ENCODE data around the gene SPSB2. TPM values are rescaled to one million over a fixed set of nuclear protein-coding genes. Genes with fewer than 3 reads are reported as not detected.
"Not testable (repeated sequence)": the region's sequence is repeated elsewhere in the genome, so short reads cannot be mapped to it uniquely, and the experiment has no call there.

Gene SPSB2
- total and polyA plus RNA-seq, 5 donors, result 2.5 to 4.6 (median 4.0) TPM

GRCh38 chr12:6869049-6870021 is 3.8 kb downstream of the SPSB2 start:
- intact Hi-C loops (cut with DNase I), result loop anchor here in 1 of 4 donors (2.0 kb wide), 1 partner anchor 69 kb away; no protein-coding TSS in a partner anchor
- peak overlapping the region; percentile 25 for H3K27ac ChIP-seq (ENCODE audit: low read length)
- ATAC-seq (no peak), DNase-seq (peak; percentile 67 to 89 (median 83))
- no peak overlapping the region for H3K4me3 ChIP-seq (ENCODE audit: low read length)
- no peaks in the 10 kb centered on the region for H3K27me3 ChIP-seq (ENCODE audit: control insufficient read depth, insufficient read depth)
- H3K4me1 ChIP-seq (ENCODE audit: control insufficient read depth, insufficient read depth, low read length), result peaks cover 2% of the 10 kb centered on the region
- no peaks in the 10 kb centered on the region for H3K9me3 ChIP-seq (ENCODE audit: control insufficient read depth, low read length)
- WGBS, result 29% methylated on average over 12 of the region's 12 CpGs

DNA sequence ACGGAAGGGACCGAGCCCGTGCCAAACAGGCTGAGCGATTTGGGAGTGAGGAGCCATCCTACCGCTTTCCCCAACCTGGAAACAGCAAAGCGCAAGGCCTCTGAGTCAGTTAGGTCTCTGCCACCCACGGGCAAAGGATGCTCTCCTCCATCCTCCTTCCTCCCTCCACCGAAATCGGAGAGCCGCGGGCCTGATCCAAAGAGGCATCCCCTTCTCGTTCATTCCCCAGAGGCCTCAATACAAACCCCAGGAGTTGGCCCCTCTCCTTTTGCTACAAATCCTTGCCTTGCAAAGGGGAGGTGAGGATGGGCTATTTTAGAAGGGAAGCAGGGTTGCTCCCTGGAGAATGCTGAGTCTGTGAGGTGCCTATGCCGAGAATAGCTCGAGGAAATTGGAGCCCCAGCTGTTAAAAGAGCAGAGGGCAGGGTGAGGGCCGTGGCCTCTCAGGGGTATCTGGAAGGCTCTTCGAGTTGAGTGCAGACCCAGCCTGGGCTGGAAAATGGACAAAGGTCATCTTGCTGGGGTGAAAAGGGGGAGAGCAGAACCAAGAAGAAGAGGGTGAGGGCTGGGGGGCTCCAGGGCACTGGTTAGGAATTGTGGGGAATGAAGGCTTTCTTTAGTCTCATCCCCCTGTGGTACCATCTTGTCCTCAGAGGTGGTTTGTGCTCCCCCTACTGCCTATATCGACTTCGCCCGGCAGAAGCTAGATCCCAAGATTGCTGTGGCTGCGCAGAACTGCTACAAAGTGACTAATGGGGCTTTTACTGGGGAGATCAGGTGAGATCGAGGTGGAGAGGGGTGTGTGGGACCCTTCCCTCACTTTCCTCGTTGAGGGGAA is 4.7 kb downstream of the SPSB2 start:
- WGBS, result 9% methylated on average over 22 of the region's 22 CpGs
- peak overlapping the region; percentile 94 for H3K27ac ChIP-seq (ENCODE audit: low read length)
- no peaks in the 10 kb centered on the region for H3K27me3 ChIP-seq (ENCODE audit: control insufficient read depth, insufficient read depth)
- peak overlapping the region; percentile 60 for H3K4me3 ChIP-seq (ENCODE audit: low read length)
- H3K9me3 ChIP-seq (ENCODE audit: control insufficient read depth, low read length), result no peaks in the 10 kb centered on the region
- intact Hi-C loops (cut with DNase I), result loop anchor here in 1 of 4 donors (2.0 kb wide), 1 partner anchor 70 kb away; no protein-coding TSS in a partner anchor
- DNase-seq (peak in 1 of 3 donors; percentile 42), ATAC-seq (no peak)
- H3K4me1 ChIP-seq (ENCODE audit: control insufficient read depth, insufficient read depth, low read length), result peaks cover 2% of the 10 kb centered on the region

GRCh38 chr12:6867413-6868210 is 5.5 kb downstream of the SPSB2 start, which contains the start of gene TPI1:
TPI1 (plus strand) TSS chr12:6867531; CDS start chr12:6867567, 36 bp downstream.
- DNase-seq (peak; percentile 88 to 95 (median 94)), ATAC-seq (peak; percentile 84 to 86)
- intact Hi-C loops (cut with DNase I), result loop anchor here in 1 of 4 donors (2.0 kb wide), 1 partner anchor 71 kb away; no protein-coding TSS in a partner anchor
- H3K9me3 ChIP-seq (ENCODE audit: control insufficient read depth, low read length), result no peaks in the 10 kb centered on the region
- no peaks in the 10 kb centered on the region for H3K27me3 ChIP-seq (ENCODE audit: control insufficient read depth, insufficient read depth)
- under 1% methylated on average over 86 of the region's 86 CpGs for WGBS
- H3K4me1 ChIP-seq (ENCODE audit: control insufficient read depth, insufficient read depth, low read length), result peaks cover 2% of the 10 kb centered on the region
- peak within 1 kb of the TSS; percentile 94 for H3K27ac ChIP-seq (ENCODE audit: low read length)
- peak within 1 kb of the TSS; percentile 60 for H3K4me3 ChIP-seq (ENCODE audit: low read length)

DNA sequence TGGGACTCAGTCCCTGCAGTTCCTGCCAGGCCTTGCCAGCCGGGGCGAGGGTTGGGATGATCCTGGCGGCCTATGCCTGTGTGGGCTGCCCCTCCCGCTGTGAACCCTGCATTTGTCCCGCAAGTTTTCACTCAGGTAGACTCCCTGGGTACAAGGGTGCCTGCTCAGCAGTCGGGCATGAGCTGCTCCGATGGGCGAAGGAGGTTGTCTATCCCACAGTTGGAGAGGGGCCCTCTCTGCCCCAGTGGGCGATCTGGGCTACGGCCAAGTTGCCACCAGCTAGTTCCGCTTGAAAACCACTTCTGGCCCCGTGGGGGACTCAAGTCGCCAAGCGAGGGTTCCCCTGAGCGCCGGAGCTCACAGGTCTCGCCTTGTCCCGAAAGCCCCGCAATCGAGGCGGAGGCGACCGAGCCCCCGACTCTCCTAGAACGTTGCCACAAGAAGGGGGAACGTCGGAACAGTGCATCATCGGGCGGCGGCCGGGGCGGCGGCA is 6.1 kb downstream of the SPSB2 start:
- Histone ChIP-seq H3K4me3 (ENCODE audit: low read length) (peak overlapping the region; percentile 47), H3K27ac (ENCODE audit: low read length) (peak overlapping the region; percentile 88), H3K4me1 (ENCODE audit: control insufficient read depth, insufficient read depth, low read length) (peaks cover 2% of the 10 kb centered on the region), H3K27me3 (ENCODE audit: control insufficient read depth, insufficient read depth) (no peaks in the 10 kb centered on the region), H3K9me3 (ENCODE audit: control insufficient read depth, low read length) (no peaks in the 10 kb centered on the region)
- DNase-seq (no peak), ATAC-seq (peak; percentile 8)
- WGBS, result 3% methylated on average over 33 of the region's 33 CpGs
- intact Hi-C loops (cut with DNase I), result no loop called here

- H3K4me1 ChIP-seq (ENCODE audit: control insufficient read depth, insufficient read depth, low read length), result peaks cover 2% of the 10 kb centered on the region
- peak overlapping the region; percentile 88 for H3K27ac ChIP-seq (ENCODE audit: low read length)
- no peaks in the 10 kb centered on the region for H3K9me3 ChIP-seq (ENCODE audit: control insufficient read depth, low read length)
- DNase-seq (peak; percentile 42 to 76 (median 65)), ATAC-seq (no peak)
- WGBS, result 78% methylated on average over 19 of the region's 19 CpGs
- intact Hi-C loops (cut with DNase I), result no loop called here
- H3K4me3 ChIP-seq (ENCODE audit: low read length), result no peak overlapping the region
- no peaks in the 10 kb centered on the region for H3K27me3 ChIP-seq (ENCODE audit: control insufficient read depth, insufficient read depth)
Measured at GRCh38 chr12:6866163-6866919, 6.8 kb downstream of the SPSB2 start.

- H3K27me3 ChIP-seq (ENCODE audit: control insufficient read depth, insufficient read depth); ATAC-seq; H3K4me1 ChIP-seq (ENCODE audit: control insufficient read depth, insufficient read depth, low read length); H3K27ac ChIP-seq (ENCODE audit: low read length); H3K4me3 ChIP-seq (ENCODE audit: low read length); H3K9me3 ChIP-seq (ENCODE audit: control insufficient read depth, low read length); intact Hi-C loops (cut with DNase I): not testable (repeated sequence)
- WGBS, result 93% methylated on average over 5 of the region's 5 CpGs
- peak in 1 of 3 donors; percentile 20 for DNase-seq
Measured at GRCh38 chr12:6865307-6865706, 7.8 kb downstream of the SPSB2 start.

GRCh38 chr12:6863586-6864321 is 9.3 kb downstream of the SPSB2 start:
- no peak for ATAC-seq
- intact Hi-C loops (cut with DNase I), result no loop called here
- no peak overlapping the region for H3K27ac ChIP-seq (ENCODE audit: low read length)

DNA sequence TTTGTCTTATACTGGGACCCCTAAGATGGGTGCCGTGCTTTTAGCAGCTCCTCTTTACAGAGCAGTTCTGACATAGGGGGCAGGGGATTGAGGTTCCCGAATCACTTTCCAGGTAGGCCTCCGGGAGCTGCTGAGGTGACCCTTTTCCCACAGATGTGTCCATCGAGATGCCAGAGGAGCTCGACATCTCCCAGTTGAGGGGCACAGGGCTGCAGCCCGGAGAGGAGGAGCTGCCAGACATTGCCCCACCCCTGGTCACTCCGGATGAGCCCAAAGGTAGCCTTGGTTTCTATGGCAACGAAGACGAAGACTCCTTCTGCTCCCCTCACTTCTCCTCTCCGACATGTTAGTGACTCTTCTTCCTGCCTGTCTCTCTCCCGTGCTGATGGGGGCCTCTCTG is 10.1 kb downstream of the SPSB2 start:
- Histone ChIP-seq H3K4me1 (ENCODE audit: control insufficient read depth, insufficient read depth, low read length) (no peaks in the 10 kb centered on the region), H3K4me3 (ENCODE audit: low read length) (no peak overlapping the region), H3K27me3 (ENCODE audit: control insufficient read depth, insufficient read depth) (no peaks in the 10 kb centered on the region), H3K9me3 (ENCODE audit: control insufficient read depth, low read length) (no peaks in the 10 kb centered on the region), H3K27ac (ENCODE audit: low read length) (no peak overlapping the region)
- 93% methylated on average over 11 of the region's 11 CpGs for WGBS
- ATAC-seq, result no peak
- DNase-seq, result no peak
- intact Hi-C loops (cut with DNase I), result no loop called here

More at GRCh38 chr12:6863586-6864321, 9.3 kb downstream of the SPSB2 start:
- WGBS, result 95% methylated on average over 16 of the region's 16 CpGs
- Histone ChIP-seq H3K27me3 (ENCODE audit: control insufficient read depth, insufficient read depth) (no peaks in the 10 kb centered on the region), H3K9me3 (ENCODE audit: control insufficient read depth, low read length) (no peaks in the 10 kb centered on the region), H3K4me1 (ENCODE audit: control insufficient read depth, insufficient read depth, low read length) (no peaks in the 10 kb centered on the region), H3K4me3 (ENCODE audit: low read length) (no peak overlapping the region)
- DNase-seq, result peak in 1 of 3 donors; percentile 50

DNA sequence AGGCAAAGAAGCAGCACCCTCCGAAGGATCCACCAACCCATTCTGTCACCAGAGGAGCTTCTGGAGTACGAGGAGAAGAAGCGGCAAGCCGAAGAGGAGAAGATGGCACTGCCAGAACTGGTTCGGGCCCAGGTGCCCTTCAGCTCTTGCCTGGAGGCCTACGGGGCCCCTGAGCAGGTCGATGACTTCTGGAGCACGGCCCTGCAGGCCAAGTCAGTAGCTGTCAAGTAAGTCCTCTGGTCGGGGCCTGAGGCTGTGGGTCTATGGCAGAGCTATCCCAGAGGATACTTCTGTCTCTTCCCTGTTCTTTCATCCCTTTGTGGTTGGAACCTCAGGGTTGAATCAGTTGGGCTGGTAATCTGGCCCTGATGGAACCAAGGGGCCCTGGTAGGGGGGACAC is 11.7 kb downstream of the SPSB2 start:
- Histone ChIP-seq H3K4me3 (ENCODE audit: low read length) (no peak overlapping the region), H3K9me3 (ENCODE audit: control insufficient read depth, low read length) (no peaks in the 10 kb centered on the region), H3K27ac (ENCODE audit: low read length) (no peak overlapping the region), H3K4me1 (ENCODE audit: control insufficient read depth, insufficient read depth, low read length) (no peaks in the 10 kb centered on the region), H3K27me3 (ENCODE audit: control insufficient read depth, insufficient read depth) (no peaks in the 10 kb centered on the region)
- DNase-seq (no peak), ATAC-seq (no peak)
- 94% methylated on average over 9 of the region's 9 CpGs for WGBS
- intact Hi-C loops (cut with DNase I), result no loop called here
